K562 treated with DMSO at 1 percent for 24 hours (cell line): ENCODE results near the gene GHSR. TPM values are rescaled to one million over a fixed set of nuclear protein-coding genes. Genes with fewer than 3 reads are reported as not detected.

ENCODE experiments used
- total RNA-seq: library from RNA; unstranded; fragments of 300-600 nt; gene quantifications from 2 replicates; pipeline ENCODE4 v1.2.3, GENCODE V29; 2022; ENCODE audit warnings: low read depth; ENCODE audit not compliant: insufficient read depth

GHSR gene
- not detected in 2 replicates for total RNA-seq

GRCh38 chr3:172447611-172448579 lies at the start of gene GHSR:
TSS of gene GHSR (minus strand) at chr3:172448456. CDS start at chr3:172448413, 43 bp downstream.

Other genes starting within 250 kb of the GHSR start
- gene TNFSF10, start 75.0 kb upstream of the GHSR start, total RNA-seq, result 5.4 and 5.6 TPM in 2 replicates